NCI-H146 (cell line): Measurements from ENCODE around the gene TESK2.
"Not testable (repeated sequence)": the region's sequence is repeated elsewhere in the genome, so short reads cannot be mapped to it uniquely, and the experiment has no call there.

Experiments
- DNase-seq: peaks from one replicate; lab custom pipeline; 2025; lab: John Stamatoyannopoulos, UW

The TESK2 gene

GRCh38 chr1:45510036-45510971 is 19.3 kb upstream of the TESK2 start:
- DNase-seq, result no peak

- DNase-seq, result no peak
Measured at GRCh38 chr1:45508295-45509151, 17.6 kb upstream of the TESK2 start.

GRCh38 chr1:45507893-45508292 is 16.9 kb upstream of the TESK2 start:
- no peak for DNase-seq

GRCh38 chr1:45507195-45507594 is 16.2 kb upstream of the TESK2 start:
- DNase-seq, result no peak

- DNase-seq, result no peak
Measured at GRCh38 chr1:45503462-45504360, 12.7 kb upstream of the TESK2 start.

GRCh38 chr1:45501505-45501859 is 10.5 kb upstream of the TESK2 start:
- DNase-seq, result no peak

GRCh38 chr1:45499415-45499769 is 8.4 kb upstream of the TESK2 start:
- peak; percentile 46 for DNase-seq

GRCh38 chr1:45498279-45498678 is 7.3 kb upstream of the TESK2 start:
- no peak for DNase-seq

- peak; percentile 41 for DNase-seq
Measured at GRCh38 chr1:45493116-45493697, 2.2 kb upstream of the TESK2 start.

- DNase-seq, result no peak
Measured at GRCh38 chr1:45492691-45493090, 1.7 kb upstream of the TESK2 start.

GRCh38 chr1:45491487-45492260 is 711 bp upstream of the TESK2 start:
- DNase-seq, result no peak

GRCh38 chr1:45490121-45490625 is 790 bp downstream of the TESK2 start:
- DNase-seq, result no peak

- not testable (repeated sequence) for DNase-seq
Measured at GRCh38 chr1:45489379-45489778, 1.6 kb downstream of the TESK2 start.

GRCh38 chr1:45488666-45489377 is 2.1 kb downstream of the TESK2 start:
- DNase-seq, result no peak

- DNase-seq, result no peak
Measured at GRCh38 chr1:45485949-45486348, 5.0 kb downstream of the TESK2 start.

GRCh38 chr1:45479039-45479748 is 11.8 kb downstream of the TESK2 start:
- DNase-seq, result no peak

- no peak for DNase-seq
Measured at GRCh38 chr1:45478121-45478814, 12.7 kb downstream of the TESK2 start.

- DNase-seq, result no peak
Measured at GRCh38 chr1:45477646-45478045, 13.3 kb downstream of the TESK2 start.

GRCh38 chr1:45474194-45474593 is 16.8 kb downstream of the TESK2 start:
- DNase-seq, result not testable (repeated sequence)
